ENCODE results near the gene MLIP. TPM values are rescaled to one million over a fixed set of nuclear protein-coding genes. Genes with fewer than 3 reads are reported as not detected.
A peak's percentile ranks its signal among the peaks of the same experiment; 100 is the strongest.

The MLIP gene
- total and polyA plus RNA-seq, 2 experiments from 2014 or later: not detected

- TF ChIP-seq ZNF462 (CRISPR knock-in tag; IDR thresholded peaks at IDR 0.05): no peak
- TF ChIP-seq JUNB (IDR thresholded peaks at IDR 0.05; ENCODE audit: unreplicated experiment): no peak
- no peak for TF ChIP-seq NANOG (IDR thresholded peaks at IDR 0.05; ENCODE audit: borderline replicate concordance)
- no peak for TF ChIP-seq CTCF (conservative IDR thresholded peaks at IDR 0.05; ENCODE audit: low read depth in 2 of 2)
- TF ChIP-seq ZNF114 (CRISPR knock-in tag; IDR thresholded peaks at IDR 0.05): no peak
Observed at GRCh38 chr6:54072635-54073313, 38.5 kb upstream of the MLIP start (continued).

- no peaks in the 10 kb centered on the region for H3K27me3 ChIP-seq (ENCODE audit: insufficient read depth)
- H2AFZ ChIP-seq: no peak overlapping the region
- H3K4me2 ChIP-seq: 0 out of 2 replicates have a peak overlapping the region, but pooled peaks have one; percentile 3
- H3K4me1 ChIP-seq (ENCODE audit: insufficient read depth): peaks cover 27% of the 10 kb centered on the region
- H3K4me3 ChIP-seq: no peak overlapping the region
- H3K36me3 Mint-ChIP-seq (ENCODE audit: low read depth): no peaks in the 10 kb centered on the region
- no peaks in the 10 kb centered on the region for H3K9me3 Mint-ChIP-seq
- H3K9me2 ChIP-seq (ENCODE audit: insufficient read depth): no peaks in the 10 kb centered on the region
- H3F3A ChIP-seq (replicated peaks; ENCODE audit: low read depth): no peaks in the 10 kb centered on the region
- peaks cover 34% of the 10 kb centered on the region for H3K4me1 Mint-ChIP-seq
- H3K4me3 Mint-ChIP-seq: no peak overlapping the region
- H4K20me1 ChIP-seq (replicated peaks; ENCODE audit: insufficient read depth): no peaks in the 10 kb centered on the region
- ATAC-seq: peak; percentile 59
- H3K27me3 Mint-ChIP-seq (ENCODE audit: insufficient read depth, low read depth, poor library complexity): no peaks in the 10 kb centered on the region
- H3K79me2 ChIP-seq (replicated peaks; ENCODE audit: insufficient read depth): no peaks in the 10 kb centered on the region
- no peaks in the 10 kb centered on the region for H3K36me3 ChIP-seq (ENCODE audit: insufficient read depth)
- DNase-seq (ENCODE audit: low spot score): peak; percentile 35
- no peak overlapping the region for H3K27ac ChIP-seq (ENCODE audit: low read depth)
- no peak overlapping the region for H3K27ac Mint-ChIP-seq
- TF ChIP-seq POLR2AphosphoS5 (IDR thresholded peaks at IDR 0.05; ENCODE audit: low read depth) (no peak), STAT1 (IDR thresholded peaks at IDR 0.05; ENCODE audit: unreplicated experiment) (no peak), CTCF (conservative IDR thresholded peaks at IDR 0.05; ENCODE audit: low read depth in 2 of 2) (no peak), REST (IDR thresholded peaks at IDR 0.05; ENCODE audit: unreplicated experiment) (no peak), JUNB (IDR thresholded peaks at IDR 0.05; ENCODE audit: unreplicated experiment) (no peak), EZH2phosphoT487 (IDR thresholded peaks at IDR 0.05; ENCODE audit: unreplicated experiment) (no peak)
Observed at GRCh38 chr6:54073487-54073886, 37.8 kb upstream of the MLIP start.
